H1 (cell line): Measurements from ENCODE around the gene NUP155. TPM values are rescaled to one million over a fixed set of nuclear protein-coding genes. Genes with fewer than 3 reads are reported as not detected.

Experiments
- CHD7 ChIP-seq: fragments of 300-600 bp; sonication (generic); IDR thresholded peaks from 2 replicates; pipeline ENCODE4 v1.7.1; 2012; ENCODE audit warnings: low read length, moderate library complexity, mild to moderate bottlenecking, inconsistent platforms; ENCODE audit not compliant: insufficient replicate concordance
- EGR1 ChIP-seq: IDR thresholded peaks from 2 replicates; pipeline ENCODE4 v1.6.1; 2011; ENCODE audit warnings: low read depth, low read length, borderline replicate concordance
- KDM4A ChIP-seq: IDR thresholded peaks from one replicate; pipeline ENCODE4 v1.7.1; 2012; ENCODE audit warnings: low read depth, mild to moderate bottlenecking, moderate library complexity, low read length, inconsistent platforms; ENCODE audit not compliant: severe bottlenecking
- POLR2A ChIP-seq, 2 experiments: IDR thresholded peaks; 1 replicate in 1 of 2; 2 replicates in 1 of 2; pipeline ENCODE4 v1.6.1; 2011; ENCODE audit warnings: low read depth in 2 of 2, low read length in 2 of 2, mild to moderate bottlenecking in 2 of 2; ENCODE audit errors: control extremely low read depth in 1 of 2
- RBBP5 ChIP-seq: IDR thresholded peaks from 2 replicates; pipeline ENCODE4 v1.7.1; 2012; ENCODE audit warnings: low read depth, mild to moderate bottlenecking, inconsistent platforms, low read length, moderate library complexity, borderline replicate concordance
- YY1 ChIP-seq: IDR thresholded peaks from 2 replicates; pipeline ENCODE4 v1.6.1; 2011; ENCODE audit warnings: low read depth, mild to moderate bottlenecking, low read length
- polyA plus RNA-seq, 7 experiments: library from polyadenylated mRNA; depleted of rRNA in 3 of 7; stranded (reverse) in 5 of 7; unstranded in 2 of 7; fragments of >200 nt in 5 of 7; fragments of 200-250 nt in 2 of 7; gene quantifications; 1 replicate in 5 of 7; 2 replicates in 1 of 7; 4 replicates in 1 of 7; pipeline versions ENCODE4 v1.2.1 to v1.2.3, GENCODE V29; 2011 to 2013; ENCODE audit warnings: missing spikeins in 2 of 7, mixed read lengths in 2 of 7
- total RNA-seq: library from RNA; stranded (reverse); fragmentation: NEBNext Ultra II Directional; extraction: Animal tissue kit (Norgen Biotek cat#: 25700); gene quantifications from 2 replicates; pipeline ENCODE4 v1.2.1, GENCODE V29; 2021

NUP155 gene
- total and polyA plus RNA-seq, 2 of the 8 experiments (the other 6 are each of a cell fraction or from before 2014, with no cell fraction given): 27.1 to 91.6 TPM

- TF ChIP-seq YY1: no peak
- no peak for TF ChIP-seq RBBP5
- no peak for TF ChIP-seq EGR1
- TF ChIP-seq POLR2A (IDR thresholded peaks at IDR 0.05; ENCODE audit: control extremely low read depth in 1 of 2, low read depth in 2 of 2, low read length in 2 of 2): no peak
- TF ChIP-seq CHD7: no peak
- no peak for TF ChIP-seq KDM4A
Measured at GRCh38 chr5:37323607-37324006, 47.3 kb downstream of the NUP155 start (continued).
